Fibroblast of villous mesenchyme (primary cell): ENCODE results near the gene PKLR. TPM values are rescaled to one million over a fixed set of nuclear protein-coding genes. Genes with fewer than 3 reads are reported as not detected.

Source experiments
- DNase-seq: peaks from one replicate; pipeline ENCODE4 v3.0.0-alpha.2; 2010; ENCODE audit warnings: low read depth
- H3K4me3 ChIP-seq: 2 replicates; pipeline ENCODE4 v1.5.1; 2011; ENCODE audit warnings: low read depth, mild to moderate bottlenecking, low read length
- total RNA-seq: library from RNA; depleted of rRNA; stranded (reverse); fragments of >200 nt; gene quantifications from 2 replicates; pipeline ENCODE4 v1.2.3, GENCODE V29; 2012
- TF ChIP-seq, protein P1 (sequence below): IDR thresholded peaks from 2 replicates; pipeline ENCODE4 v1.5.1; 2012; ENCODE audit warnings: low read depth, mild to moderate bottlenecking, low read length; ENCODE audit not compliant: insufficient read depth

Gene PKLR
- total RNA-seq, 1 donor: not detected

DNA sequence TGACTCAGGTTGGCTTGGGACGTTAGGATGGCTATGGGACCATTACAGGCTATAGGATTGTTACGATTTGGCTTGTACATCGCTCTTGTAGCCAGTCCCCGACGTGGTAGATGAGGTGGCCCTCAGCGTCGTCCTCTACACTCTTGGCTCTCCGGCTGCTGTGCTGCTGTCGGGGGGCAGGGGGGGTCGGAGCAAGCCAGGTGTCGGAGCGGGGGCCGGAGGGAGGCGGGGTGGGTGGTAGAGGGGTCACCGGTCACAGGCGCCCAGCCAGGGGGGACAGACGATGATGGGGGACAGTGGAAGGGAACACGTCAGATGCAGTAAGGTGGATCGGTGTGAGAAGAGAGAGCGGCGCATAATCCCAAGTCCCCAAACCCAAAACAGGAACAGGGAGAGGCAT is 32.6 kb downstream of the PKLR start:
- TF ChIP-seq, protein P1, sequence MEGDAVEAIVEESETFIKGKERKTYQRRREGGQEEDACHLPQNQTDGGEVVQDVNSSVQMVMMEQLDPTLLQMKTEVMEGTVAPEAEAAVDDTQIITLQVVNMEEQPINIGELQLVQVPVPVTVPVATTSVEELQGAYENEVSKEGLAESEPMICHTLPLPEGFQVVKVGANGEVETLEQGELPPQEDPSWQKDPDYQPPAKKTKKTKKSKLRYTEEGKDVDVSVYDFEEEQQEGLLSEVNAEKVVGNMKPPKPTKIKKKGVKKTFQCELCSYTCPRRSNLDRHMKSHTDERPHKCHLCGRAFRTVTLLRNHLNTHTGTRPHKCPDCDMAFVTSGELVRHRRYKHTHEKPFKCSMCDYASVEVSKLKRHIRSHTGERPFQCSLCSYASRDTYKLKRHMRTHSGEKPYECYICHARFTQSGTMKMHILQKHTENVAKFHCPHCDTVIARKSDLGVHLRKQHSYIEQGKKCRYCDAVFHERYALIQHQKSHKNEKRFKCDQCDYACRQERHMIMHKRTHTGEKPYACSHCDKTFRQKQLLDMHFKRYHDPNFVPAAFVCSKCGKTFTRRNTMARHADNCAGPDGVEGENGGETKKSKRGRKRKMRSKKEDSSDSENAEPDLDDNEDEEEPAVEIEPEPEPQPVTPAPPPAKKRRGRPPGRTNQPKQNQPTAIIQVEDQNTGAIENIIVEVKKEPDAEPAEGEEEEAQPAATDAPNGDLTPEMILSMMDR: no peak
- no peak for DNase-seq
- H3K4me3 ChIP-seq: no peak overlapping the region

DNA sequence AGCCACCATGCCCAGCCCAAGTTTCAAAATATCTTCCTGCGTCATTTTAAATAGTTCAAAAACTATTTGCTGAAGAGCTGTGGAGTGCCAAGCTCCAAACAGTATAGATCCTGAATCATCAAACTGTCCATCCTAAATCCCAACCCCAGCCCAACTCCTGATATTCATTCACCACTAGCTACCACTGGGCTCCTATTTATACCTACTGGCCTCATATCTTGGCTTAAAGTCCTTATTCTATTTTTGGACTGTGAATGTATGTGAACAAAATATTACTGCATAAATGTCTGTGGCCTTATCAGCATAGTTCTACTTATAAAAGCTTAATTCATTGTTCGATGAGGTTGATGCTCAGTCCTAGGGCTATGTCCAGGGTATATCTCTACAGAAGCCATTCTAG is 33.9 kb downstream of the PKLR start:
- no peak for DNase-seq
- TF ChIP-seq, protein P1: no peak
- H3K4me3 ChIP-seq: no peak overlapping the region

DNA sequence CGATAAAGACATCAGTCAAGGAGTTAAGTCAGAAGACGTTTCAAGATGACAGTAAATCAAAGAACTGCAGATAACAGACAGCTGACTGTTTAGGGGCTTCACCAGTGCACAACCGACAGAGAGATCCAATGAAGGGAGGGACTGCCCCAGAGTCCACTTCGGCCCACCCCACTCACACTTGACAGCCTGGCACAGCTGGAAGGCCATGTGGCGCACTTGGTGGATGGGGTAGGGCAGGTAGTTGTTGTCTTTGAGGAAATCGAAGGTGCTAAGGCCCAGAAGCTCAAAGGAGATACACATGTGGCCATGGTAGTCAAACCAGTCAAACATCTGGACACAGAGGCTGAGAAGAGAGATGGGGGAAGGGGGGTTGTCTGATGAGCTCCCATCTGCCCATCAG is 34.7 kb downstream of the PKLR start:
- no peak for DNase-seq

DNA sequence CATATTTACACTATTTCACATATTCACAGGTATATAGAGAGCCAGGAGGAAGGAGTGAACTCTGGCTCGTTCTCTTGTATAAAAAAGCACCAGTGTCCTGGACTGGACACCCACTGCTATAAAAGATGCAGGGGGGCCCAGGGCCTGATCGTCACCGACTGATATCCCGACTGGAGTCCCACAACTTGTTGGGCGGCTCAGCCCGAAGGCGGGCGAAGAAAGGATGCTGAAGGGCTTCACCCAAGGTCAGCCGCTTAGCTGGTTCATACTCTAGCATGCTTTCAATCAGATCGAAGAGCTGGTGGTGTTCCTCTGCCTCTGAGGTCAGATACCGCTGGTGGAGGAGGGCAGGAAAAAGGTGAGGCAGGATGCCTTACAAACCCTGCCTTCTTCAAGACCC is 38.2 kb downstream of the PKLR start:
- DNase-seq: no peak
- TF ChIP-seq, protein P1: no peak
- H3K4me3 ChIP-seq: no peak overlapping the region

More for the DNA sequence above, 34.7 kb downstream of the PKLR start:
- no peak overlapping the region for H3K4me3 ChIP-seq
- TF ChIP-seq, protein P1: no peak

DNA sequence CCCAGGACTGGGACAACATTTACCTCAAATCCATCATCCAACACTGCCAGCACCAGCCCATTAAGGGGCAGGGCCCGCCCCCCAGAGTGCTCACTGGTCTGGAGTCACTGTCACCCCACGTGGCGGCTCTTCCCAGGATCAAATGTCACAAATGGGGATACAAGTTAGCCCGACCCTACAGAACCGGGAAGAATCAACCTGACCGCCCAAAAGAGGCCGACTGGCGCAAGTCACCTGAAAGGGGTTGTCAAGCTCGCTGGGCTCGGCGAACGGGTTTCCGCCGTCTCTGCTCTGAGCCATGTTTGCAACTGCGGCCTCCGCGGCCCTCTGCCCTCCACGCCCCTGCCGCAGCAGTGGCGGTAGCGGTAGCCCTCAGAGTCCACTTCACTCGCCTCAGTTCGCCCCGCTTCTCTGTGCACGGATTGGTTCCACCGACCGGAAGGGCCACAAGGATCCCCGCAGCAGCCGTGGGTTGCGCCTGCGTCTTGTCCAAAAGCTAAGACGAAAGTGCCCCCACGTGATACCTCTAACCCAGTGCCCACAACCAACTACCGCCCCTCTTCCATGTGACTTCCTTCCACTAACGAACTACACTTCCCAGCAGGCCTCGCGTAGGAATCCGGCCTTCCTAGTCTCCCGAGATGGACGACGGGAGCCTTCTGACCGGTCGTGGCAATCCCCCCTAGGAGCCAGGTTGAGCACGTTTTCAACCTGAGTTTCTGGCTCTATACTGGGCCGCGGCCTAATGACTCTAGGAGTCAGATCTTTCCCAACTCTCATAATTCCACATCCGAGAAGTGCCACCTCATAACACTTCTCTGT is 39.2 kb downstream of the PKLR start, which contains the start of gene SCAMP3:
Gene SCAMP3, minus strand, starts transcription at position 509 of the 822 bp plus-strand sequence. Its CDS starts 209 bp downstream, at position 300.
- peak within 1 kb of the TSS; percentile 93 for H3K4me3 ChIP-seq
- TF ChIP-seq, protein P1: no peak
- peak; percentile 99 for DNase-seq

DNA sequence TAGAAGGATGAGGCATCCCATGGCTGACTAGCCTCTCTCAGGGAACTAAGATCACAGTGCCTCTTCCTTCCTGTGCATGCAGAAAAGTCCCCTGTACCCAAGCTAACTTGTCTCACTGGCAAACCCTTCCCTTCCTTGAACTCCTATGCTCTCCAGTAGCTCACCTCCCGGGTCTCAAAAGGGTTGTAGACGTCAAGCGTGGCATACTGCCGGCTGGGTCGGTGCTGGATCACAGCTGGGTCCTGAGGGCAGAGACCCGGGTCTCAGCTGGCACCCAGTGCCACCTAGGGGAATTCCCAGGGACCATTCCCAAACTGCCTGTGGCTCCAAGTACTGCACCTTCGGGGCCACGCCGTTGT is 39.8 kb downstream of the PKLR start:
- no peak for DNase-seq
- TF ChIP-seq, protein P1: no peak
- H3K4me3 ChIP-seq: peak overlapping the region; percentile 93
